GM19351 (cell line): ENCODE data around the gene EPHA3.

Experiments
- ATAC-seq: cut with Tn5 transposase; IDR thresholded peaks from one replicate; pipeline ENCODE4 v1.9.1; 2021; ENCODE audit warnings: mild to moderate bottlenecking, moderate library complexity; ENCODE audit not compliant: unreplicated experiment

The EPHA3 gene

DNA sequence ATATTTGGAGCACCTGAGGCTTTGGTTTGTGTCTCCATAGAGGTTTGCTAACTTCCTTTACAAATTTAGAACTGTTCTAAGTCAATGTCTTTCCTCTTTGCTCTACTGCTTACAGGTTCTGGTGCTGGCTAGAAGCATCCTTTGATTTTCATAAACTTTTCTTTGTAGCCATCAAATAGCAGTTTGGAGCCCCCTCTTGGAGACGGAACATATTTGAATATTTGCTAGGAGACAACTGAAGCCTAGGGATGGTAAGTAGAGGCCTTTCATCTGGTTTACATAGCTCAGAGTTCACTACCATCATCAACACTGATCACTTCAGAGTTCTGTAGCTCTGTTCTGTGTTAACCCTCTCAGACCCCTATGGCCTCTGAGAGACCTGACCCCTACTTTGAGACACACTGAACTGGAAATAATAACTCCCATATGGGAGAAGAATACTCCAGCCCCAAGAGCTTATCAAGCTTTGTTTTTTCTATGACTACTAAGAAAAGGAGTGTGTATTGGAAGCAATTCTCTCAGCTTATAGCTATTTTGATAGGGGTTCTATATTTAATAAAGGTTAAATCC, 420.4 kb downstream of the EPHA3 start:
- no peak for ATAC-seq
